NCI-H524 treated with DMSO at 0.1 percent for 48 hours (cell line): ENCODE data around the gene OPCML.

Experiments
- DNase-seq: peaks from one replicate; lab custom pipeline; 2025; lab: John Stamatoyannopoulos, UW

Gene OPCML

DNA sequence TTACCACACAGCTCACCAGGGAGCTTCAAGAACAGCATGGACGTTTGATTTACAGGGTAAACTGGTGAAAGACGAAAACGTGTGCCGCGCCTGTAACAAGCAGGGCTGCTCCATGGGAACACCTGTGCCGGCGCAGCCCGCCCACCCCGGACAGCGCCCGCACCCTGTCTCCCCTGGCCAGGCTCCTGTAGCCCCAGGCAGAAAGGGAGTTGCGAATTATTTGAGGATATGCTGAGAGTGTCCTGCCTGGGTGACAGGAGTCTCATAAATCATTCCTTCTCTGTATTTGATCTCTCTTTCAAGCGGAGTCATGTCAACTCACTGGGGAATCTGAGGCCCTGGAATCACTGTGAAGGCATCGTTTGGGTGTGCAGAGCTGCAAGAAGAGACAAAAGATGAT lies 804.3 kb downstream of the OPCML start:
- DNase-seq = no peak

DNA sequence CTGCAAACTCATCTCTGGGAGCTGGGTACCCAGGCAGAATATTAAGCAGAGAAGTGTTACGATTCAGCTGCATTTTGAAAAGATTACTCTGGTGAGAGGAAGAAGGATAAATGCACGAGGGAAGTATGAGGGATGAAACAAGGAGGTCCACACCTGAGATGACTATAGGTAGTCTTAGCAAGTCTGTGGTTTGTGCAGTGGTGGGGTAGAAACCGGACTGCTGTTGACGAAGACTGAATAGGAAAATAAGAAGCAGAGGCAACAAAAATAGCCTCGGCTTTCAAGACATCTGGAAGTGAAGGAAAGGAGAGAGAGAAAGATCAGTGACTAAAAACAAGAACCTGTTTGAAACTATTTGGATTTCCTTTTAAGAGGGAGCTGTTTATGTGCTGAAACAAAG lies 810.8 kb downstream of the OPCML start:
- DNase-seq = no peak

DNA sequence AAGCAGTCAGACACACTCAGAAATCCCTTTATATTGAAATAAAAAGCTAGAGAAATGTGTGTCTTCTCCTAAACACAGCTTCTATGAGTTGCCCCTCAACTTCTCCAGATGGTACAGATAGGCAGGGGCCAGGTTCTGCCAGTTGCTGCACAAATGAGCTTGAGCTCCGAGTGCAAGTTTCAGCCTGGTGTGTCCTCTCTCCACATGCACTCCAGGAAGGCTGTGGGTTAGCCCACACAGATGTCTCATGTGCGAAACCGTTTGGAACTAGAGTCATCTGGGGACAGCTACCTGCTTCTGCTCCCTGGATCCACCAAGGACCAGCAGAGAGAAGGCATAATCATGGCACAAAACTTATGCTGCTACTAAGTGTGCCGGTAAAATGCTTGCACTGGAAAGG lies 812.6 kb downstream of the OPCML start:
- DNase-seq = no peak

DNA sequence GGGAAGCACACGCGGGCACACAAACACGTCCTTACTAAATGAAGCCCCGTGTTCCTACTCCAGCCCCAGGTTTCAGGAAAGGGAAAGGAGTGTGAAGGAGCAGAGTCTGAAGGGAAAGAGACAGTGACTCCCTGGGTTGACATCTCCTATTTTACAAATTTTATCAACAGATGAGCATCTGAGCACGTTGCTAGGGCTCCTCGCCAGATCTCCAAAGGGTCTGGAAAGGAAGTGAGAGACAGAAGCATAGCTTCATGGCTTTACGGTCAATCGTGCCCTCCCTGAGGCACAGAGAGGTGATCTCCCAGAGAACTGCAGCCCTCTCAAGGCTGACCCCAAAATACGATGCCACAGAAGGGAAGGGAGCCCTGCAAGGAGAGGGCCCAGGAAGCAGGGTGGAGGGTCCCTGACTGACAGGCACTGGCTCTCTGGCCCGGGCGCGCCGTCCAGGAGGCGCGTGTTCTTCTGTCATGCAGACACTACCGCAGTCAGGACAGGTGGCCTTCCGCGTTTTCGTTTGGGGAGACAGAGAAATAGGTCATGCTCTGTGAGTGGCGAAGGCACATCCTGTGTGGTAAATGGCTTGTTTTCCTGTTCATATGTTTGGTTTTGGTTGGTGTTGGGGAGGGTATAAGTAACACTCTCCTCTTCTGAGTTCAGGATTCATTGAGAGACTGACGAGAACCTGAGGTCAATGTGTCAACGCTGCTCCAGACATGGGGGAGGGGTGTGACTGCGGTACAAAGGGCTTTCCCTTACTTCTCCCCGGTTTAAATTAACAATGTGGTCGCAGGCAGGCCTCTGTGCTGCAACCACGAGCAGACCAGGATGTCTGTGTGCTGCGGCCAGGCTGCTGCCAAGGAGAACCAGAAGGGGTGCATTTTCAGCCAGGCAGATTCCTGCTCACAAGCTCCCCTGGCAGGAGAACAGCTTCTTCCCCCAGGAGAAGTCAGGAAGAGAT lies 813.3 kb downstream of the OPCML start:
- no peak for DNase-seq

DNA sequence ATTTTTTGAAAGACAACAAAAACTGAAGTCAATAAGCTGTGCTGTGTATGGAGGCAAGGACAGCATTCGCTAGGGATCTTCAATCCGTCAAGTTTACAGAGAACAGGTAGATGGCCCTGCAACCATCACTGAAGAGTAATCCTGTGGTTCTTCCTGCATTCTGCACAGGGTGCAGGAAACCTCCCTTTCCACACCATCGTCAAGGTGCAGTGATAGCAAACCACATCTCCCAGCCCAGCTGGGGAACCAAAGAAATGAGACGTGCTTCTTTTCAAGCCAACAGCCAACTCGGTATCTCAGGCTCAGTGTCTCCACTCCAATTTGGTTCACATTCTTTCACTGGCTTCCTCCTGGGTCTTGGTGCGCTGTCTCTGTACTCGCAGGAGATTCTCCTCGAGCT lies 814.5 kb downstream of the OPCML start:
- DNase-seq = no peak

DNA sequence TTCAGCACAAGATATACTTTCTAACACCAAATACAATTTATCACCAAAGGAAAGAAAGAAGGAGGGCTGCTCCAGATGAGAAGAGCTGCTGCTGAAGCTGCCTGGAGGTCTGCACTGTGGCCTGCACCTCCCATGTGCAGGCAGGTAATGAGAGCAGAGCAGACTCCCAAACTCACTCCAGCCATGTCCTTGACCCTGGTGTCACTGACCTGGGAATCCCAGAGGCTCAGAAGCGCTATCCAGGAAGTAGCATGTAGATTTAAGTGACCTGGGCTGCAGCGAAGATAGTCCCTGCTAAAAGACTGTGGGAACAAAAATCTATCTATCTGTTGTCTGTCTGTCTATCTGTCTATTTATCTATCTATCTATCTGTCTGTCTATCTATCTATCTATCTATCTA lies 816.3 kb downstream of the OPCML start:
- no peak for DNase-seq

DNA sequence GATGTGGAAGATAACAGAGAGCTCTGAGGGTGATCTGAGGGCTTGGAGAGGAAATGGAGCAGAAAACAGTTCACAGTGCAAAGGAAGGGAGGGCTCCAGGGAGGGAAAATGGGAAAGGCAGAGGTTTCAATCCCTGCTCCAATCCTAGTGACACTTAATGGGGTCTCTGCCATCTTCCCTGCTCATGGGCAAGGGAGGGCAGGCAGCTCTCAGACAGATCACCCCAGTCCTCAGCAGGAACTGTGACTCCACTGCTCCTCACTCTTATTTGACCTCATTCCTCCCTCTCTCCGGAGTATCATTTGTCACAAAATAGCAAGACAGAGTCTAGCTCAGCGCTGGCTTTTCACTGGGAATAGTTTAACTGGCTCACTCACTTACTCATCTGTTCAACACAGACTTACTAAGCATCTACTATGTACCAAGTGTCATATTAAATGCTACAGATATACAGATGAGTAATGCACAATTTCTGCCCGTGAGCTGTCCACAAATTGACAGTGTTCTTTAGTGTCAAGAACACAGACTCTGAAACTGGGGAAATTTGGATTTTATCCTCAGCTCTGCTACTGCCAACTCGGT lies 817.4 kb downstream of the OPCML start:
- DNase-seq = no peak

DNA sequence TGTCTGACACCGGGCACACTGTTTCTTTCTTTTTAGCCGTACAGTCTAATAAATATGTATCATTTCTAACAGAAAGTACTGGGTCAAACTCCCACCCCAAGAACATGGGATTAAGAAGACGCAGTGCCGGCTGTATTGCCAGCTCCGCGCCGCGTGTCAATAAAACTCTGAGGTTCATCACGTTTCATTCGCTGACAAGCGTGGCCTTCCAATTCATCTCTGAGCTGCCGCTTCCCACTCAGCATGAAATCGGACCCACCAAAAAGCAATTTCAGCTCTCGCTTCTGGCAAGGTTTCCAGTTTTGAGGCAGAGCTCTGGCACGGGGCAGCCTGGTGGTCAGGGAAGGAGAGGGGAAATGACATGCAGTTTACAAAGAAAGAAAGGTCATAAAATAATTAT lies 819.8 kb downstream of the OPCML start:
- DNase-seq = no peak

DNA sequence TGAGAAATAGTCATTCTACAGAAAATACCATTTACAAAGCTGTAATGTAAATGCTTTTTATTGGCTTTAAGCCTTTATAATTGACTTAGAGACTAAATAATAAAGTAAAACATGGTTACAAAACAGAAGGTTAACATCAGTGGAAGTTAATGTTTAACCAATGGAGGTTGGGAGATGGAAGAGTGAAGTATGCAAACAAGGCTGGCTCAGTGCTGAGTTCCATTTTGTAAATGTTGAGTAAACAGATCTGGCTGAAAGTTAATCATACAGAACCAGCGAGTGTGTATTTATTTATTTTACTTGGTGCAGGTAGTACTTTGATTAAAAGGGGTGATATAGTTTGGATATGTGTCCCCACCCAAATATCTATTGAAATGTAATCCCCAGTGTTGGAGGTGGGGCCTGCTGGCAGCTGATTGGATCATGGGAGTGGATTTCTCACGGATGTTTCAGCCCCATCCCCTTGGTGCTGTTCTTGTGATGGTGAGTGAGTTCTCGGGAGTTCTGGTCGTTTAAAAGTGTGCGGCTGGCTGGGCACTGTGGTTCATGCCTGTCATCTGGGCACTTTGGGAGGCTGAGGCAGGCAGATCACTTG lies 827.4 kb downstream of the OPCML start:
- no peak for DNase-seq

DNA sequence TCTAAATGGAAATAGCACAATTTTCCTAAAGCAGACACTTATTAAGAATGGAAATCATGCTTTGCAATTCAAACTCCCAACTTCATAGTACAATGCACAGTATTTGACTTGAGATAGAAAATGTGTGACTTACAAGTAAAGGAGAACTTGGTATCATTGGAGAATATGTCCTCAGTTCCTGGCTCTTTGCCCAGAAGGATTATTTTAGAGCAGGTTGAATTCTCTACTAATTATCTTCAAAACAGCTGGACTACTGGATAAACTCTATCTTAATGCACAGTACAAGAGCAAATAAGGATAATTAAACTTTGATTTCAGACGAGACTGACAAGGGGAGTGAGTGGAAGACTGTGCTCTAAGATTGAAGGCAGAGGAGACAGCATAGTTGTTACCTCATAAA lies 839.4 kb downstream of the OPCML start:
- DNase-seq = peak; percentile 88

DNA sequence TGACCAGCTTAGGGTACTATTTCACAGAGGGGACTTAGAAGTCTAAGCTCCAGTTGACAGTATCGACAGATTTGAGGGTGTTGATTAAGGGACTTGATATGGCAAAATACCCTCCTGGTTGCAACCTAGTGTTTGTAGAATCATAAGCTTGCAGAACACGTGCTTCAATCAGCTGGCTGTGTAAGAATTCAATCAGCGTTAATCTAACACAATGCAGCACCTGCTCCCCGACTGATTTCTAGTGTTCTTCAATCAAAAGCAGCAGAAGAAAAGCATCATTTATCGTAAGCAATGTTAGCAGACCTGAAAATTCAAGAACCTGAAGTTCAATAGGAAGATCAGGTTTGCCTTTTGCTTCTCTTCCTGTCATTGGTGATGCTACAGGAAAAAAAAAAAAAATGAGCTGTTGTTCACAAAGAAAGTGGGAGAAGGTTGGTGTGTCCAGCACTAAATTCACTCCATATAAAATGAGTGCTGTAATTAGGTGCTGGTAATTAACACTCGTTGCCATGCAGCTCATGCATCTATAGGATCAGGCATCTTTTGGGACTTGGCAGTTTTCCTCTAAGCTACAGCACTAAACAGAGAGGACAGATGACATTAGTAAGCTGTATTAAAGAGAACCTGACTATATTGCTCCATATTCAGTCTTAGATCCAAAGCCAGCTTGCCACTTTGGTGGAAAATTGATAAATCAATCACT lies 840.3 kb downstream of the OPCML start:
- DNase-seq = no peak

DNA sequence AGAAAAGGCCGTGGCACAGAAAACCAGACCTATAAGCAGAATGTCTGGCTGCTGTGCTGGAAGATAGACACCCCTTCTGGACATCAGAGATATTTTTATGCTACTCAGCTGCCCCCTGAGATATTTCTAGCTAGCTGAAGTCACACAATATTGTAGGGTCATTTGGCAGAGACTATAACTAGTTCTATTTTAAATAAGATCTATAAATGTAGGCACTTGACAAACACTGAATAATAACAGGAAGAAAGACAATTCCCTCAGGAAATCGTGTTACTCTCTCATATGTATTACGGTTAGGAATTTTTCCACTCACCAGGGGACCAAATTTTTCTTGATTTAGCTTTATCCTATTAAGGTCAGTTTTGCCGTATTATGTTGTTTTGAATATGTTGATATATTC lies 845.4 kb downstream of the OPCML start:
- DNase-seq = no peak

DNA sequence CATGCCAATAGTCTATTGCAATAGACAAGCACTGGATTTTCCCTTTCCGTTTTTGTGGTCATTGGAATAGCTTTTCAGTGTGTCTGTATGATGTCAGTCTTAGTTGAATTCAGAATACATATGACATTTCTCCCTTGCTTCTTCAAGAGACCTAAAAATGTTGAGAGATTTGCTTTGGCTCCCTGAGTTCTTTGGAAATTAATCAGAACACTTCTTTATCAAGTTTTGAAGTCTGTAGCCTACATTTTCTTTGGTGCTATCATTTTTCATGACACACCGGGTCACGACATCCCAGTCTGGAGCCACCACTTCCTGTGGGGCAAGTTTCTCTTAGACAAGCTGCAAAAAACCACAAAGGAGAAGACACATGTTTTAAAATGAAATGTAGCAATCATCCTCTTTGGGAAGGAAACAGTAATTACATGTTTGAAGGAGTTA lies 847.1 kb downstream of the OPCML start:
- DNase-seq = no peak

DNA sequence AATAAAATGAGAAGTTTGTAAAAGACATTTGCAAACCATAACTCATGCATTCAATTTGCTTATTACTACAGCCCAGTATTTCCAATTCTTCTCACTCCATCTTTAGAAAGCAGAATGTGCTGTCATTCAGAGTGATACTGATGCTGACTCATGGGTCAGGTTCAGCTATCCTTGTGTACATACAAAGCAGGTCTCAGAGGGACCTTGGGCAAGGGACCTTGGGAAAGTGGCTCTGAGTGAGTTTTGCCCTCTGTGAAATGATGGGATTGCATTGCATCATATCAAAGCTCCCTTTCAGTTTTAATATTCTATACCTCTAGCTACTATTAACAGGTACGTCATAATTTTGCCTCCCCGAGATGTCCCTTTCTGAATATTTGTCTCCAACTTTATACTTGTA lies 848.7 kb downstream of the OPCML start:
- no peak for DNase-seq

DNA sequence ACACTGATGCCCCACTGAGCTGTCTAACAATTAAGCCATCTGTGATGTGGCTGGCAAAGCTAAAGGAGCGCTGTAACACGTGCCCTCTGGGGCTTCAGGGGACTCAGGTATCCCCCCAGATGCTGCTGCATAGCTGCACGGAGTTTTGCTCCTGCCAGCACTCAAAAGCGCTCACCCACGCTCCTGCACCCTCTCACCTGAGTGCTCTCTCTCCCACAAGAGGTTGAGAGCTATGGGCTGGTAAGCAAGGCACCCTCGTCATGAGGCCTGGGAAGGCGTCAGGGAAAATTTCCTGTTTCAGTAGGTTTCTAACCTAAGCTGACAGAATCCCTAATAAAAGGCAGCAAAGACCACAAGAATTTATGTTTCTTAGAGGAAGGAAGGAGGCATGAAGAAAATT lies 850.3 kb downstream of the OPCML start:
- DNase-seq = no peak

DNA sequence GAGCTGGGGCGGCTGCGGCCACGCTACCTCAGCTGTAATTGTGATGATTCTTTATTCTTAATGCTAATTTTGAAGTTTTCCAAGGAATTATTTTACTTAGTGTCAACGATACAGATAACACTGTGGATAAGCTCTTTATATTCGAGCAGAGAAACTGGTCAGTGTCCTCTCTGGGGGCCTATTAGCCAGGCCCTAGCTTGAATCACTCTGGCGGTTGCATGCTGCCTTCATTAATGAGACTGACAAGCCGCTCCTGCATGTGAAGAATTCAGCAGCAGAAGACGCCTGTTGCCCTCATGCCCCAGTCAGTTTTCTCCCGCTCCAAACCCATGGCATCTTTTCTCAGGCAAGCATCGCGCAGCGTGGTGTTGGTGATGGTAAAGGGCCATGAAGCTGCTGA lies 851.7 kb downstream of the OPCML start:
- no peak for DNase-seq

DNA sequence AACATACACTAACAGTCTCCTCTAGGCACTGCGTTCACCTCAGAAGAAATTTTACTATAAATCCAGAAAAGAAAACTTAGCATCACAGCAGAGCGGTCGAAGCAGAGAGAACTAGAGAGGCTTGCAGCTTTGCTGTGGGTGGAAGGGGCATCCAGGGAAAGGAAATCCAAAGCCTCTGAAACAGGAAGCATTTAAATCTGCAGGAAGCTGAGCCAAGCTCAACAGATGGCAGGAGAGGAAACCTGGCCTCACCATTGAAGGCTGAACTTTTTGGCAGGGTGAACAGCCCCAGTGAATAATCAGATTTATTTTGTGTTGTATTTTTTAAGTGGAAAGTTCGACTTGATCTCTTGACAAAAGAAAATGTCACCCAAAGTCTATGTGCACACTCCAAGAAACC lies 858.1 kb downstream of the OPCML start:
- DNase-seq = no peak

DNA sequence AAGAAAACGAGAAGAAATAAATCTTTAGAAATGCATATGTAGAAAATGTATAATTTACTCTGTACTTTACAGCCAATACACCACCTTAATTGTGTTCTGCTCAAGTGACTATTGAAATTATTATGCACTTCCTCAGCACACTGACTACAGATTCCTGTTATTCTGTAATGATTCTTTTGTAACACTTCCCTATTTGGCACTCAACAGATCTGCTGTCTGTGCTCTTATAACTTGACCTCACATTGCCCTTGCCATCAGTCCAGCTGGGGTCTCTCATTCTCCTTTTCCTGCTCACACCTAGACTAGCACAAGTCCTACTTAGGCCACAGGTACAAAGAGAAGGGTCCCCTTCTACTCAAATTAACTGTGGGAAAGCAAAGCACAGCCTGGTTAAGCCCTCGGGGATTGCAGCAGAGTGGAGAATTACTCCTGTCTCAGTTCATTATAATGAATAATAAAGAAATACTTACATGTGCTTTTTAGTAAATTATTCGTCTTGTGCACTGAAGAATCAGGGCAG lies 860.4 kb downstream of the OPCML start:
- no peak for DNase-seq

DNA sequence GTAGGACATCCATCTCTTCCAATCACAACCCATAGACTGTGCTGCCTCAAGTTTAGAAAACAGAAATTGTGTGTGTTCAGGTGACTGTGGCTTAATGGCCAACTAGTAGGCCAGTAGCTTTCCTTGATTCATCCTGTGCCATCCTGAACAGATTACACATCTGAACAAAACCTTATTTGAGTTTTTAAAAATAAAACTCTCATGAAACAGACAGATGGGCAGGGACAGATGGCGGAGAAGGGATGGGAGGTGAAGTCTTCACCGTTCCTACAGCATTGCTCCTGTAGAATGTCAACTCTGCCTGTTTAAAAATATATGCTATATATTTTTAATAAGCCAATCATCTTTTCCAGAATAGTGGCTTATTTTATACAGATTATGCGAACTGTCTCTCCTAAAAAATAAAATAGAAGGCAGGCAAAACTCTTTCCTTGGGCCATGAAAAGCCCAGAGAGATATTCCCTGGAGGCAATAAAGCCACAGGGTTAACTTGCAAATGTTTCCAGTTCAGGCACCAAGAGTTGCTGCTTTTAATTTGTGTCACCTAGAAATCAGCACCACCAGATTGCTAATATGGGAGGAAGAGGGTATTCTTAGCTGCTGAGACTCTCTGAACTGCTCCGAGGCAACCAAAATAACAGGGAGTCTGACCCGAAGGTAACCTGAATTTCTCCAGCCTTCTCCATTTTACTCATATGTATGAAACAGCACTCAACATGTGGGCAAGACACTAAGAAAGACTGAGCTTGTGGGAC lies 861.2 kb downstream of the OPCML start:
- peak; percentile 46 for DNase-seq

DNA sequence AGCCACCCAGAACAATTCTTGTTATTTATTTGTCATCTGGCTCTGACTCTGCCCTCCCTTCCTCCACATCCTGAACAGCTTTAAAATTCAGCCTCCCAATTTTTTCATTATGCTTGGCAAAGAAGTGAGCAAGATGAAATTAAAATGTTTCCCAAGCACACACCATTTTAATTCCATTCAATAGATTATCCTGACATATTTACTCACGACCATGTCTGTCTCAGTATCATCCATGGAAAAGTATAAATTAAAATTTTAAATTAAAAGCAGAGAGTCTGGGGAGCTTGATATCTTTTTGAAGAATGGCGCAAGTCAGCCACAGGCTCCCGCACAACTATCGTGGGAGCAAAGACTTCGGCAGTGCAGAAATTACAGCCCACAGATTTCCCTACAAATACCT lies 862.4 kb downstream of the OPCML start:
- DNase-seq = no peak

DNA sequence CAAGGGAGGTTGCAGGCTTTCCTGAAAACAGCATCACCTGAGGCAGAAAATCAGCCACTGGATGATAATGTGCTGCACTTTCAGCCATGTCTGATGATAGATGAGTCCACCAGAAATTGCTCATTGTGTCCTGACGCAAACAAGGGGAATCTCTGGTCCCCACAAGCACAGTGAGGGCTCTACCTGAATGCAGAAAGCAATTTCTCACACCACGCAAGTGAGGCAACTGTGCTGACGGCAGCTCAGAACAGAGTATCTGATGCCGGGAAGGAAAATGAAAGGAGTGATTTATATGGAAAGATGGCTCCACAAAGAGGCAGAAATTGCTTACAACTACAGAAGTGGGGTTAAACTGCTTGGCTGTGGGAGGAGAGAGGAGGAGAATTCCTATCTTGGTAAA lies 867.1 kb downstream of the OPCML start:
- DNase-seq = no peak

DNA sequence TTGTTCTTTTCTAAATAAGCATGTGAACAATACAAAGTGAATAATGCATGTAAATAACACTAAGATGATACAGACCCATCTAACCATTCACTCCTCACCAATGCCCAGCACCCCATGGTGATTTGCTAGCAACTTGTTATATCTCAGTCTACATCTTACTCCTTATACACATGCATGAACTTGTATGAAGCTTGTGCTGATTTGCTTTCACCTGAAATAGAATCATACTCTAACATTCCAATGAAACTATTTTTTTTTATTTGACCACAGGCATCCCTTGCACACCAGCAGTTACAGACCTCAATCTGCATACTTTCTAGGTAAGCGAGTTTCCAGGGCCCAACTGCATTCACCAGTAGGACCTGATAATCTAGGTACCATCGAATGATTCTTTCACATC lies 873.6 kb downstream of the OPCML start:
- no peak for DNase-seq
